WERI-Rb-1 (cell line): Measurements from ENCODE around the gene IL18R1.

Experiments
- DNase-seq: peaks from one replicate; pipeline ENCODE4 v3.0.0-alpha.2; 2020
- H3K27ac ChIP-seq: fragments of 250-450 bp; sonication (Bioruptor Pico); 2 replicates; pipeline ENCODE4 v1.5.1; 2020; ENCODE audit warnings: mild to moderate bottlenecking, moderate library complexity
- H3K27me3 ChIP-seq: fragments of 250-450 bp; sonication (Bioruptor Pico); 2 replicates; pipeline ENCODE4 v1.5.1; 2021; ENCODE audit warnings: mild to moderate bottlenecking, low read depth, moderate library complexity; ENCODE audit not compliant: insufficient read depth, severe bottlenecking
- H3K36me3 ChIP-seq: fragments of 250-450 bp; sonication (Bioruptor Pico); 2 replicates; pipeline ENCODE4 v1.5.1; 2020; ENCODE audit warnings: mild to moderate bottlenecking, moderate library complexity
- H3K4me3 ChIP-seq: 2 replicates; pipeline ENCODE4 v1.5.1; 2011; ENCODE audit warnings: low read depth, mild to moderate bottlenecking, control low read depth, low read length
- H3K9me3 ChIP-seq: fragments of 250-450 bp; sonication (Bioruptor Pico); 2 replicates; pipeline ENCODE4 v1.5.1; 2021; ENCODE audit warnings: mild to moderate bottlenecking, moderate library complexity; ENCODE audit not compliant: severe bottlenecking
- CTCF ChIP-seq: IDR thresholded peaks from 2 replicates; pipeline ENCODE4 v1.5.1; 2011; ENCODE audit warnings: low read depth, mild to moderate bottlenecking, control low read depth, inconsistent platforms, low read length

Gene IL18R1

GRCh38 chr2:102444233-102444632 is 88.6 kb downstream of the IL18R1 start:
- Histone ChIP-seq H3K4me3 (no peak overlapping the region), H3K36me3 (no peaks in the 10 kb centered on the region), H3K27me3 (peaks cover 71% of the 10 kb centered on the region), H3K9me3 (no peaks in the 10 kb centered on the region), H3K27ac (no peak overlapping the region)
- no peak for TF ChIP-seq CTCF
- DNase-seq: no peak

- Histone ChIP-seq H3K9me3 (no peaks in the 10 kb centered on the region), H3K27ac (no peak overlapping the region), H3K36me3 (no peaks in the 10 kb centered on the region), H3K4me3 (no peak overlapping the region), H3K27me3 (peaks cover 67% of the 10 kb centered on the region)
- DNase-seq: no peak
- no peak for TF ChIP-seq CTCF
Observed at GRCh38 chr2:102446936-102447335, 91.3 kb downstream of the IL18R1 start.
